Smooth muscle cell (in vitro differentiated cells): ENCODE measurements around the gene VAC14. TPM values are rescaled to one million over a fixed set of nuclear protein-coding genes. Genes with fewer than 3 reads are reported as not detected.

Experiments
- DNase-seq: peaks from one replicate; lab custom pipeline; 2025; ENCODE audit not compliant: unreplicated experiment; lab: John Stamatoyannopoulos, UW
- H2AFZ ChIP-seq: fragments of 200-600 bp; sonication (generic); 2 replicates; pipeline ENCODE4 v1.6.0; 2016; ENCODE audit warnings: antibody characterized with exemption, low read depth, mild to moderate bottlenecking
- H3F3A ChIP-seq: fragments of 200-600 bp; sonication (generic); 2 replicates; pipeline ENCODE4 v1.6.0; 2017; ENCODE audit warnings: antibody characterized with exemption, low read depth
- H3K27ac ChIP-seq: fragments of 200-600 bp; sonication (generic); 2 replicates; pipeline ENCODE4 v1.5.1; 2016; ENCODE audit warnings: low read depth, mild to moderate bottlenecking
- H3K27me3 ChIP-seq: fragments of 200-600 bp; sonication (generic); 2 replicates; pipeline ENCODE4 v1.6.1; 2016; ENCODE audit warnings: low read depth, mild to moderate bottlenecking
- H3K36me3 ChIP-seq: fragments of 200-600 bp; sonication (generic); 2 replicates; pipeline ENCODE4 v1.5.1; 2016; ENCODE audit warnings: low read depth
- H3K4me1 ChIP-seq: fragments of 200-600 bp; sonication (generic); 2 replicates; pipeline ENCODE4 v1.5.1; 2016; ENCODE audit warnings: low read depth
- H3K4me2 ChIP-seq: fragments of 200-600 bp; sonication (generic); 2 replicates; pipeline ENCODE4 v1.6.0; 2016; ENCODE audit warnings: mild to moderate bottlenecking
- H3K4me3 ChIP-seq: fragments of 200-600 bp; sonication (generic); 2 replicates; pipeline ENCODE4 v1.5.1; 2016; ENCODE audit warnings: mild to moderate bottlenecking
- H3K79me2 ChIP-seq: fragments of 200-600 bp; sonication (generic); 2 replicates; pipeline ENCODE4 v1.6.0; 2016; ENCODE audit warnings: low read depth, mild to moderate bottlenecking
- H3K9ac ChIP-seq: fragments of 200-600 bp; sonication (generic); 2 replicates; pipeline ENCODE4 v1.6.0; 2016; ENCODE audit warnings: low read depth
- H3K9me3 ChIP-seq: fragments of 200-600 bp; sonication (generic); replicated peaks from 2 replicates; pipeline ENCODE4 v1.5.1; 2016; ENCODE audit warnings: low read depth
- H4K20me1 ChIP-seq: fragments of 200-600 bp; sonication (generic); 2 replicates; pipeline ENCODE4 v1.6.0; 2016; ENCODE audit warnings: low read depth
- WGBS: methylation state at CpG from one replicate; pipeline ENCODE4 v1.1.7; 2016; ENCODE audit warnings: low lambda C conversion rate; 5-methylcytosine and 5-hydroxymethylcytosine counted together
- polyA plus RNA-seq: library from polyadenylated mRNA; unstranded; fragments of >200 nt; fragmentation: Nextera tagmentation; extraction: Ambion mirVana; gene quantifications from 2 replicates; pipeline ENCODE4 v1.2.1, GENCODE V29; 2016
- total RNA-seq: library from RNA; depleted of rRNA; stranded (reverse); fragments of >200 nt; gene quantifications from 2 replicates; pipeline ENCODE4 v1.2.3, GENCODE V29; 2014
- TF ChIP-seq, protein P1 (sequence below): fragments of 200-600 bp; sonication (generic); IDR thresholded peaks from 2 replicates; pipeline ENCODE4 v1.5.1; 2017; ENCODE audit warnings: borderline replicate concordance, mild to moderate bottlenecking, antibody characterized with exemption; ENCODE audit not compliant: insufficient read depth, poor library complexity, severe bottlenecking

Gene VAC14
- total and polyA plus RNA-seq, 2 experiments from 2014 or later, result 27.9 to 52.3 TPM

DNA sequence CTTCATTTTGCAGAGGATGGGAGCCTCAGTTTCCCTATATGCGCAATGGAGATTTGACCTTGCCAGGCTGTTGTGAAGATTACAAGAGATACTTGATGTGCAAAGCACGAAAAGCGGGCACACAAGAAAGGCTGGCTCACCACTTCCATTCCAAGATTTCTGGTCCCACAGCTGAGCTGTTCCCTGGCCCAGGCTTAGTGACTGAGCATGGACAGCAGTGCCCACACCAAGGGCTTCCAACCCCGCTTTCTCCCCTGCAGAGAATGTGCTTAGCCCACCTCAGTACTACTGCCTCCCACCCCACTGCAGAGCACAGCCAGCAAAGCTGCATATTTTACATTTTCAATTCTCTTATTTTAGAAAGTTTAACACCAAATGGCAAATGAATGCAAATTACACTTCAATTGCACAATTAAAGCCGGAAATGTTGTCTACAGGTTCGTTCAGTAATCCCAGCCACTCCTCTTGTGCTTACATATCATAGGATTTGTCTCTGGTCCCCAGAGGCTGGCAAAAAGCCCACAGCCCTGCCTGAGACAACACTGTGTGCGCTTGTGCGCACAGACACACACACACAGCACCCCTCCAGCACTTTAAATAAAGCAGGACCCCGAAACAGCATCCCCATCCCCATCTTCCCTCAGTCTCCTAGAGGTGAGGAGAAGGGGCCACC lies 51.8 kb downstream of the VAC14 start:
- Histone ChIP-seq H4K20me1 (no peaks in the 10 kb centered on the region), H3K4me2 (no peak overlapping the region), H2AFZ (no peak overlapping the region), H3F3A (no peaks in the 10 kb centered on the region), H3K9me3 (no peaks in the 10 kb centered on the region), H3K4me3 (no peak overlapping the region), H3K27ac (no peak overlapping the region), H3K36me3 (no peaks in the 10 kb centered on the region), H3K4me1 (no peaks in the 10 kb centered on the region), H3K9ac (no peak overlapping the region), H3K27me3 (no peaks in the 10 kb centered on the region), H3K79me2 (no peaks in the 10 kb centered on the region)
- 92% methylated on average over 9 of the region's 9 CpGs for WGBS
- TF ChIP-seq, protein P1, sequence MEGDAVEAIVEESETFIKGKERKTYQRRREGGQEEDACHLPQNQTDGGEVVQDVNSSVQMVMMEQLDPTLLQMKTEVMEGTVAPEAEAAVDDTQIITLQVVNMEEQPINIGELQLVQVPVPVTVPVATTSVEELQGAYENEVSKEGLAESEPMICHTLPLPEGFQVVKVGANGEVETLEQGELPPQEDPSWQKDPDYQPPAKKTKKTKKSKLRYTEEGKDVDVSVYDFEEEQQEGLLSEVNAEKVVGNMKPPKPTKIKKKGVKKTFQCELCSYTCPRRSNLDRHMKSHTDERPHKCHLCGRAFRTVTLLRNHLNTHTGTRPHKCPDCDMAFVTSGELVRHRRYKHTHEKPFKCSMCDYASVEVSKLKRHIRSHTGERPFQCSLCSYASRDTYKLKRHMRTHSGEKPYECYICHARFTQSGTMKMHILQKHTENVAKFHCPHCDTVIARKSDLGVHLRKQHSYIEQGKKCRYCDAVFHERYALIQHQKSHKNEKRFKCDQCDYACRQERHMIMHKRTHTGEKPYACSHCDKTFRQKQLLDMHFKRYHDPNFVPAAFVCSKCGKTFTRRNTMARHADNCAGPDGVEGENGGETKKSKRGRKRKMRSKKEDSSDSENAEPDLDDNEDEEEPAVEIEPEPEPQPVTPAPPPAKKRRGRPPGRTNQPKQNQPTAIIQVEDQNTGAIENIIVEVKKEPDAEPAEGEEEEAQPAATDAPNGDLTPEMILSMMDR, result no peak
- DNase-seq, result no peak

DNA sequence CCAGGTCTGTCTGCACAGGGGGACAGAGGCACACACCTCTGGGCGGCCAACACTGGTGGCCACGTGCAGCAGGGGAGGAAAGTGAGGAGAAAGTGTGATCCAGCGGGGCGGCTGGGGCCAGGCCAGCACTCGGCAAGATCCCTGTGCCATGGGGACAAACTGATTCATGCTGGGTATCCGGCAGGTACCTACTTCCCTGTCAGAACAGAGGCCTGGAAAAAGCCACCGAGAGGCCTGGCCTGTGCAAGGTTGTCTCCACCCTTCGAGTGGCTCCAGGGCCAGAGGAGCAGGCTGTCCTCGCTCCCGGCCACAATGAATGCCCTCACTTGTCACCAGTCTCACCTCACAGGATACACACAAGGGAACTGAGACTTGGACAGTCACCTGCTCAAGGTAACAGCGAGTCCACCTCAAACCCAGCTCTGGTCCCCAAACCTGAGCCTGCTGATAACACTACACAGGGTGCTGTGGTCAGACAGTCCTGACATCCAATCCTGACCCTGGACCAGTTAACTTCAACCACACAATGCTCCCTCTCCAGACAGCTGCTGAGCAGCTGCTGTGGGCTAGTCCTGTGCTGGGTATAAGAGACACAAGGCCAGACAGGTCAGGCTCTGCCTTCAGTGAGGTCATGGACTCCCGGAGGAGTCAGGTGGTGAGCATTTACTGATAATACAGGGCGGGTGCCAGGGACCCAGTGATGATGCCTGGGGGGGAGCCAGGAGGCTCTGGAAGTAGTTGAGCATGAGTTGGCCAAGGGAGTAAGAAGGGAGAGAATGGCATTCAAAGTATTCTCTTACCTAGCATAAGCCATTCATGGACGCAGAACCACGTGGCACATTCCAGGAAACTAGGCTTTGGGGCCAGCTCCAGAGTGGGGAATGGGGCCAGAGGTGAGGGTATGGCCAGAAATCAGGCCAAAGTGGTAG lies 53.0 kb downstream of the VAC14 start:
- no peak overlapping the region for H3K27ac ChIP-seq
- no peaks in the 10 kb centered on the region for H3K27me3 ChIP-seq
- TF ChIP-seq, protein P1, result no peak
- H2AFZ ChIP-seq, result no peak overlapping the region
- H3K36me3 ChIP-seq, result no peaks in the 10 kb centered on the region
- H3K4me2 ChIP-seq, result no peak overlapping the region
- H3K79me2 ChIP-seq, result no peaks in the 10 kb centered on the region
- H3K4me3 ChIP-seq, result no peak overlapping the region
- H4K20me1 ChIP-seq, result no peaks in the 10 kb centered on the region
- no peak overlapping the region for H3K9ac ChIP-seq
- no peaks in the 10 kb centered on the region for H3F3A ChIP-seq
- H3K4me1 ChIP-seq, result no peaks in the 10 kb centered on the region
- no peaks in the 10 kb centered on the region for H3K9me3 ChIP-seq
- no peak for DNase-seq
- 89% methylated on average over 15 of the region's 15 CpGs for WGBS

DNA sequence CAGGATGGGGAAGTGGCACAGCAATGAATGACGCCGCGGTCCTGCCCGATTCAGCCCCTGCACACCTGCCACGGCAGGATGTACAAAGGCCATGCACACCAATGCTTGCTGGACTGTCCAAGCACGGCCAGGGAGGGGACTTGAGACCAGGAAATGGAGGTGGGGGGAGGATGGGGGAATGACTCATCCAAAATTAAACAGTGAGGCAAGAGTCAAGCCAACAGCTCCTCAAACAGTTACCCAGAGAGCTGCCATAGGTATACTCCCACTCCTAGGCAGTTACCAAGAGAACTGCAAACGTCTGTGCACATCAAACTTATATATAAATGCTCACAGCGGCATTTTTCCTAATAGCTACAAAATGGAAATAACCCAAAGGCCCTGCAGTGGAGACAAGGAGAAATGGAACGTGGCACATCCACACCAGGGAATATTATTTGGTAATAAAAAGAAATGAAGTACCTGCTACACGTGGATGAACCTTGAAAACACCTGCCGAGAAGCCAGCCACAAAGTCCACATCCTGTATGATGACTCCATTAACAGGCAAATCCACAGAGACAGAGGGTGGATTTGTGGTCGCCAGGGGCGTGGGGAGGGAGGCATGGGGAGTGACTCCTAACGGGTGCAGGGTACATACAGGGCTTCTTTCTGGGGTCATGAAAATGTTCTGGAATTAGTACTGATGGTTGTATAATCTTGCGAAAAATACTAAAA lies 54.1 kb downstream of the VAC14 start:
- peak overlapping the region; percentile 85 for H3K27ac ChIP-seq
- no peaks in the 10 kb centered on the region for H3K4me1 ChIP-seq
- no peaks in the 10 kb centered on the region for H3K79me2 ChIP-seq
- WGBS, result 83% methylated on average over 15 of the region's 15 CpGs
- TF ChIP-seq, protein P1, result no peak
- no peaks in the 10 kb centered on the region for H3K9me3 ChIP-seq
- no peak overlapping the region for H2AFZ ChIP-seq
- DNase-seq, result no peak
- no peaks in the 10 kb centered on the region for H3F3A ChIP-seq
- H3K9ac ChIP-seq, result peak overlapping the region; percentile 21
- H3K4me2 ChIP-seq, result no peak overlapping the region
- no peaks in the 10 kb centered on the region for H3K36me3 ChIP-seq
- H3K27me3 ChIP-seq, result no peaks in the 10 kb centered on the region
- no peaks in the 10 kb centered on the region for H4K20me1 ChIP-seq
- no peak overlapping the region for H3K4me3 ChIP-seq
